HepG2 (cell line): Measurements from ENCODE around the gene ABCC3. TPM values are rescaled to one million over a fixed set of nuclear protein-coding genes. Genes with fewer than 3 reads are reported as not detected.

ENCODE experiments used
- MED1 ChIP-seq: sonication (generic); formaldehyde crosslinking; IDR thresholded peaks from 2 replicates; pipeline ENCODE4 v1.4.0; 2020; ENCODE audit warnings: missing genetic modification reagents
- NFYB ChIP-seq: sonication (generic); formaldehyde crosslinking; IDR thresholded peaks from 2 replicates; pipeline ENCODE4 v1.4.0; 2020; ENCODE audit warnings: missing genetic modification reagents
- PHF20 ChIP-seq: sonication (generic); formaldehyde crosslinking; IDR thresholded peaks from 2 replicates; pipeline ENCODE4 v1.5.0; 2020; ENCODE audit warnings: mild to moderate bottlenecking, missing genetic modification reagents
- TCF12 ChIP-seq, 2 experiments: fragments of 450-650 bp in 1 of 2; sonication (generic) in 1 of 2; formaldehyde crosslinking in 1 of 2; IDR thresholded peaks; 2 replicates each; pipeline versions ENCODE4 v1.6.1 to v1.8.0; 2017 to 2022; ENCODE audit warnings: antibody characterized with exemption in 1 of 2, mild to moderate bottlenecking in 1 of 2, missing genetic modification reagents in 1 of 2, moderate library complexity in 1 of 2
- TOE1 ChIP-seq: sonication (generic); formaldehyde crosslinking; IDR thresholded peaks from 2 replicates; pipeline ENCODE4 v1.4.0; 2020; ENCODE audit warnings: mild to moderate bottlenecking, missing genetic modification reagents
- ZBTB3 ChIP-seq: sonication (generic); formaldehyde crosslinking; IDR thresholded peaks from 2 replicates; pipeline ENCODE4 v1.4.0; 2020; ENCODE audit warnings: low read depth, mild to moderate bottlenecking, moderate library complexity, missing genetic modification reagents, borderline replicate concordance
- ZEB1 ChIP-seq: IDR thresholded peaks from 2 replicates; pipeline ENCODE4 v1.6.1; 2012; ENCODE audit warnings: mild to moderate bottlenecking, low read depth, inconsistent platforms; ENCODE audit not compliant: insufficient replicate concordance
- polyA plus RNA-seq, 8 experiments: library from polyadenylated mRNA; depleted of rRNA in 3 of 8; stranded (reverse) in 7 of 8; unstranded in 1 of 8; fragments of >200 nt; fragmentation: Illumina TruSeq in 4 of 8; extraction: Trizol in 4 of 8; gene quantifications; 2 replicates each; pipeline versions ENCODE4 v1.2.1 to v1.2.3, GENCODE V29; 2011 to 2016; ENCODE audit warnings: low read depth in 4 of 8, missing spikeins in 1 of 8, mixed read lengths in 1 of 8; ENCODE audit not compliant: insufficient read depth in 1 of 8
- total RNA-seq, 5 experiments: library from RNA; depleted of rRNA; stranded (reverse); fragments of >200 nt; fragmentation: Illumina TruSeq; extraction: Trizol; gene quantifications; 2 replicates each; pipeline ENCODE4 v1.2.3, GENCODE V29; 2016; ENCODE audit warnings: low read depth in 1 of 5
- TF ChIP-seq, protein P1 (sequence below): sonication (generic); formaldehyde crosslinking; IDR thresholded peaks from 2 replicates; pipeline ENCODE4 v1.4.0; 2020; ENCODE audit warnings: missing genetic modification reagents, borderline replicate concordance
- TF ChIP-seq, protein P2 (sequence below): sonication (generic); formaldehyde crosslinking; IDR thresholded peaks from 2 replicates; pipeline ENCODE4 v1.4.0; 2020; ENCODE audit warnings: missing genetic modification reagents, low read depth, mild to moderate bottlenecking, borderline replicate concordance
- TF ChIP-seq, protein P3 (sequence below): sonication (generic); formaldehyde crosslinking; IDR thresholded peaks from 2 replicates; pipeline ENCODE4 v1.4.0; 2020; ENCODE audit warnings: mild to moderate bottlenecking, low read depth, missing genetic modification reagents
- TF ChIP-seq, protein P4 (sequence below): sonication (generic); formaldehyde crosslinking; IDR thresholded peaks from 2 replicates; pipeline ENCODE4 v1.5.0; 2020; ENCODE audit warnings: missing genetic modification reagents, mild to moderate bottlenecking, borderline replicate concordance
- TF ChIP-seq, protein P5 (sequence below): sonication (generic); formaldehyde crosslinking; IDR thresholded peaks from 2 replicates; pipeline ENCODE4 v1.4.0; 2020; ENCODE audit warnings: missing genetic modification reagents
- TF ChIP-seq, protein P6 (sequence below): sonication (generic); formaldehyde crosslinking; IDR thresholded peaks from 2 replicates; pipeline ENCODE4 v1.5.0; 2020; ENCODE audit warnings: mild to moderate bottlenecking, missing genetic modification reagents

ABCC3 gene
- total and polyA plus RNA-seq, 2 of the 13 experiments (the other 11 are each of a cell fraction or from before 2014, with no cell fraction given): 25.2 to 50.7 TPM

DNA sequence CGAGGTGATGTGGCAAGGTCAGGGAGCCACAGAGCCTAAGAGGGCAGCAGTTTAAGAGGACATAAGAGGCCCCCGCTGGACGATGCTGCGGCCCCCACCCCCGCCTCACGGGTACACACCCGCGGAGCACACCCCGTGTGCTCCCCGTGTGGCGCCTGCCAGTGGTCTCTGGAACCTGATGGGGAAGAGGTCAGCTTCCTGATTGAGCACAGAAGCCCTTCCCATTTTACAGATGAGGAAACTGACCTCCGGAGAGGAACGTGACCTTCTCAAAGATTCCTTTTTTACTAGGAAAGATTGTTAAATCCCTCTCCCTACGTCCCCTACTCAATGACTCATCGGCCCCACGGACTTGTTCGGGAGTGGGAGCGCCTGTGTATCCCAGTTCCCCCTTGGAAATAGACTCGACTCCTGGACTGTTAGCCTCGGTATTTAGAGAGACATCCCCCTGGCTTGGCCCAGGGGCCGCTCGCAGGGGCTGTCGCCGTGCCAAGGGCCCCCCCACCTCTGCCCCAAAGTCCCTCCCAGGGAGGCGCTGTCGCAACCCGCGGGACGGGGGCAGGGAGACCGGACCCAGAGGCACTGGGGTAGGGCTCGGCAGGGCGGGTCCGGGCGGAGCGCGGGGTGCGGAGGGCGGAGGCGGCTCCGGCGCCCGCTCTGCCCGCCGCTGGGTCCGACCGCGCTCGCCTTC, at the start of gene ABCC3 (continued):
- TF ChIP-seq, protein P1, sequence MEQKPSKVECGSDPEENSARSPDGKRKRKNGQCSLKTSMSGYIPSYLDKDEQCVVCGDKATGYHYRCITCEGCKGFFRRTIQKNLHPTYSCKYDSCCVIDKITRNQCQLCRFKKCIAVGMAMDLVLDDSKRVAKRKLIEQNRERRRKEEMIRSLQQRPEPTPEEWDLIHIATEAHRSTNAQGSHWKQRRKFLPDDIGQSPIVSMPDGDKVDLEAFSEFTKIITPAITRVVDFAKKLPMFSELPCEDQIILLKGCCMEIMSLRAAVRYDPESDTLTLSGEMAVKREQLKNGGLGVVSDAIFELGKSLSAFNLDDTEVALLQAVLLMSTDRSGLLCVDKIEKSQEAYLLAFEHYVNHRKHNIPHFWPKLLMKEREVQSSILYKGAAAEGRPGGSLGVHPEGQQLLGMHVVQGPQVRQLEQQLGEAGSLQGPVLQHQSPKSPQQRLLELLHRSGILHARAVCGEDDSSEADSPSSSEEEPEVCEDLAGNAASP (CRISPR knock-in tag): peak; percentile 39; the same call in 1 of the 2 replicates
- no peak for TF ChIP-seq TOE1 (CRISPR knock-in tag)
- TF ChIP-seq, protein P2, sequence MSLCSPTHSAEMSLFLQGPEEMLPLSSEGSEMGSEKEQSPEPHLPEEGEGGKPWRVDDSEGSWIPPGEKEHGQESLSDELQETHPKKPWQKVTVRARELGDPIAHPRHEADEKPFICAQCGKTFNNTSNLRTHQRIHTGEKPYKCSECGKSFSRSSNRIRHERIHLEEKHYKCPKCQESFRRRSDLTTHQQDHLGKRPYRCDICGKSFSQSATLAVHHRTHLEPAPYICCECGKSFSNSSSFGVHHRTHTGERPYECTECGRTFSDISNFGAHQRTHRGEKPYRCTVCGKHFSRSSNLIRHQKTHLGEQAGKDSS (CRISPR knock-in tag): no peak
- TF ChIP-seq TCF12 (IDR thresholded peaks at IDR 0.05): no peak
- TF ChIP-seq TCF12 (CRISPR knock-in tag; IDR thresholded peaks at IDR 0.05): no peak
- TF ChIP-seq, protein P3, sequence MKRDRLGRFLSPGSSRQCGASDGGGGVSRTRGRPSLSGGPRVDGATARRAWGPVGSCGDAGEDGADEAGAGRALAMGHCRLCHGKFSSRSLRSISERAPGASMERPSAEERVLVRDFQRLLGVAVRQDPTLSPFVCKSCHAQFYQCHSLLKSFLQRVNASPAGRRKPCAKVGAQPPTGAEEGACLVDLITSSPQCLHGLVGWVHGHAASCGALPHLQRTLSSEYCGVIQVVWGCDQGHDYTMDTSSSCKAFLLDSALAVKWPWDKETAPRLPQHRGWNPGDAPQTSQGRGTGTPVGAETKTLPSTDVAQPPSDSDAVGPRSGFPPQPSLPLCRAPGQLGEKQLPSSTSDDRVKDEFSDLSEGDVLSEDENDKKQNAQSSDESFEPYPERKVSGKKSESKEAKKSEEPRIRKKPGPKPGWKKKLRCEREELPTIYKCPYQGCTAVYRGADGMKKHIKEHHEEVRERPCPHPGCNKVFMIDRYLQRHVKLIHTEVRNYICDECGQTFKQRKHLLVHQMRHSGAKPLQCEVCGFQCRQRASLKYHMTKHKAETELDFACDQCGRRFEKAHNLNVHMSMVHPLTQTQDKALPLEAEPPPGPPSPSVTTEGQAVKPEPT: no peak
- no peak for TF ChIP-seq MED1 (CRISPR knock-in tag)
- TF ChIP-seq, protein P4, sequence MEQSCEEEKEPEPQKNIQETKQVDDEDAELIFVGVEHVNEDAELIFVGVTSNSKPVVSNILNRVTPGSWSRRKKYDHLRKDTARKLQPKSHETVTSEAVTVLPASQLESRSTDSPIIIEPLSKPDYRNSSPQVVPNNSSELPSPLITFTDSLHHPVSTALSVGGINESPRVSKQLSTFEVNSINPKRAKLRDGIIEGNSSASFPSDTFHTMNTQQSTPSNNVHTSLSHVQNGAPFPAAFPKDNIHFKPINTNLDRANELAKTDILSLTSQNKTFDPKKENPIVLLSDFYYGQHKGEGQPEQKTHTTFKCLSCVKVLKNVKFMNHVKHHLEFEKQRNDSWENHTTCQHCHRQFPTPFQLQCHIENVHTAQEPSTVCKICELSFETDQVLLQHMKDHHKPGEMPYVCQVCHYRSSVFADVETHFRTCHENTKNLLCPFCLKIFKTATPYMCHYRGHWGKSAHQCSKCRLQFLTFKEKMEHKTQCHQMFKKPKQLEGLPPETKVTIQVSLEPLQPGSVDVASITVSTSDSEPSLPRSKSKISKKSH (CRISPR knock-in tag): no peak
- no peak for TF ChIP-seq PHF20 (CRISPR knock-in tag)
- TF ChIP-seq, protein P5, sequence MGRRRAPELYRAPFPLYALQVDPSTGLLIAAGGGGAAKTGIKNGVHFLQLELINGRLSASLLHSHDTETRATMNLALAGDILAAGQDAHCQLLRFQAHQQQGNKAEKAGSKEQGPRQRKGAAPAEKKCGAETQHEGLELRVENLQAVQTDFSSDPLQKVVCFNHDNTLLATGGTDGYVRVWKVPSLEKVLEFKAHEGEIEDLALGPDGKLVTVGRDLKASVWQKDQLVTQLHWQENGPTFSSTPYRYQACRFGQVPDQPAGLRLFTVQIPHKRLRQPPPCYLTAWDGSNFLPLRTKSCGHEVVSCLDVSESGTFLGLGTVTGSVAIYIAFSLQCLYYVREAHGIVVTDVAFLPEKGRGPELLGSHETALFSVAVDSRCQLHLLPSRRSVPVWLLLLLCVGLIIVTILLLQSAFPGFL (CRISPR knock-in tag): no peak
- TF ChIP-seq NFYB (CRISPR knock-in tag): no peak
- TF ChIP-seq, protein P6, sequence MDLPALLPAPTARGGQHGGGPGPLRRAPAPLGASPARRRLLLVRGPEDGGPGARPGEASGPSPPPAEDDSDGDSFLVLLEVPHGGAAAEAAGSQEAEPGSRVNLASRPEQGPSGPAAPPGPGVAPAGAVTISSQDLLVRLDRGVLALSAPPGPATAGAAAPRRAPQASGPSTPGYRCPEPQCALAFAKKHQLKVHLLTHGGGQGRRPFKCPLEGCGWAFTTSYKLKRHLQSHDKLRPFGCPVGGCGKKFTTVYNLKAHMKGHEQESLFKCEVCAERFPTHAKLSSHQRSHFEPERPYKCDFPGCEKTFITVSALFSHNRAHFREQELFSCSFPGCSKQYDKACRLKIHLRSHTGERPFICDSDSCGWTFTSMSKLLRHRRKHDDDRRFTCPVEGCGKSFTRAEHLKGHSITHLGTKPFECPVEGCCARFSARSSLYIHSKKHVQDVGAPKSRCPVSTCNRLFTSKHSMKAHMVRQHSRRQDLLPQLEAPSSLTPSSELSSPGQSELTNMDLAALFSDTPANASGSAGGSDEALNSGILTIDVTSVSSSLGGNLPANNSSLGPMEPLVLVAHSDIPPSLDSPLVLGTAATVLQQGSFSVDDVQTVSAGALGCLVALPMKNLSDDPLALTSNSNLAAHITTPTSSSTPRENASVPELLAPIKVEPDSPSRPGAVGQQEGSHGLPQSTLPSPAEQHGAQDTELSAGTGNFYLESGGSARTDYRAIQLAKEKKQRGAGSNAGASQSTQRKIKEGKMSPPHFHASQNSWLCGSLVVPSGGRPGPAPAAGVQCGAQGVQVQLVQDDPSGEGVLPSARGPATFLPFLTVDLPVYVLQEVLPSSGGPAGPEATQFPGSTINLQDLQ: peak; percentile 86; the same call in 1 of the 2 replicates
- TF ChIP-seq ZBTB3 (CRISPR knock-in tag): no peak
- TF ChIP-seq ZEB1: no peak
